Esophagus squamous epithelium (tissue), 4 donors: ENCODE measurements around the gene DNAH3.

ENCODE experiments used
- CTCF ChIP-seq, 6 experiments: fragments of 450-650 bp in 4 of 6; fragments of 200-600 bp in 2 of 6; sonication (generic) in 2 of 6; IDR thresholded peaks; one replicate each; pipeline ENCODE4 v1.5.1; 2016 to 2019; ENCODE audit warnings: antibody characterized with exemption in 6 of 6, mild to moderate bottlenecking in 4 of 6, moderate library complexity in 4 of 6
- POLR2A ChIP-seq, 4 donors: fragments of 450-650 bp; IDR thresholded peaks; one replicate each; pipeline ENCODE4 v1.6.1; 2017; ENCODE audit warnings: antibody characterized with exemption in 4 of 4, mild to moderate bottlenecking in 4 of 4, moderate library complexity in 3 of 4

- TF ChIP-seq CTCF (IDR thresholded peaks at IDR 0.05) (no peak), POLR2A (IDR thresholded peaks at IDR 0.05) (peak in 2 of 4 donors; percentile 42 to 43)
Measured at GRCh38 chr16:20901436-20902112, 249.1 kb downstream of the DNAH3 start.
